ENCODE measurements around the gene SLCO1C1. TPM values are rescaled to one million over a fixed set of nuclear protein-coding genes. Genes with fewer than 3 reads are reported as not detected.
A peak's percentile ranks its signal among the peaks of the same experiment; 100 is the strongest.

Gene SLCO1C1
- total and polyA plus RNA-seq, 8 donors = 0.17 to 2.5 (median 1.2) TPM

DNA sequence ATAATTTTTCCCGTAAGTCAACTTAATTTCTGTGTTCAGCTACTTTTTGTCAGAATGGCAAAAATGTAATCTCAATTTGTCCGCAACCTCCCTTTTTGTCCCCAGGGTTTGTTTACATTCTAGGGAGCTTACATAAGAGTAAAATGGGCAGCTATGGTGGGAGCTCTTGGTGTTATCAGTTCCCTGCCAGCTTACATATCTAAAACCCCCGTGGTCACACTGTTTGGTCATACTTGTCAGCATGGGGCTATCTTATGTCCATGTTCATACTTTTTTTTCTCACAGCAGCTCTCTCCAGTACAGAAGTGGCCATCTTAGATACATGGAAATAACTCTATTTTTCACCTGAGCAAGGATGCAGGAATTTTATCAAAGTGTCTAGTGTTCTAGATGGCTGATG lies 16.7 kb downstream of the SLCO1C1 start:
- no peaks in the 10 kb centered on the region for H3K36me3 ChIP-seq
- H3K27ac ChIP-seq = no peak overlapping the region
- DNase-seq (no peak), ATAC-seq (no peak)
- no peaks in the 10 kb centered on the region for H3K27me3 ChIP-seq
- intact Hi-C loops (cut with DNase I) = no loop called here
- H3K4me3 ChIP-seq = no peak overlapping the region
- no peaks in the 10 kb centered on the region for H3K9me3 ChIP-seq
- H3K4me1 ChIP-seq = no peaks in the 10 kb centered on the region
- TF ChIP-seq, protein P1, sequence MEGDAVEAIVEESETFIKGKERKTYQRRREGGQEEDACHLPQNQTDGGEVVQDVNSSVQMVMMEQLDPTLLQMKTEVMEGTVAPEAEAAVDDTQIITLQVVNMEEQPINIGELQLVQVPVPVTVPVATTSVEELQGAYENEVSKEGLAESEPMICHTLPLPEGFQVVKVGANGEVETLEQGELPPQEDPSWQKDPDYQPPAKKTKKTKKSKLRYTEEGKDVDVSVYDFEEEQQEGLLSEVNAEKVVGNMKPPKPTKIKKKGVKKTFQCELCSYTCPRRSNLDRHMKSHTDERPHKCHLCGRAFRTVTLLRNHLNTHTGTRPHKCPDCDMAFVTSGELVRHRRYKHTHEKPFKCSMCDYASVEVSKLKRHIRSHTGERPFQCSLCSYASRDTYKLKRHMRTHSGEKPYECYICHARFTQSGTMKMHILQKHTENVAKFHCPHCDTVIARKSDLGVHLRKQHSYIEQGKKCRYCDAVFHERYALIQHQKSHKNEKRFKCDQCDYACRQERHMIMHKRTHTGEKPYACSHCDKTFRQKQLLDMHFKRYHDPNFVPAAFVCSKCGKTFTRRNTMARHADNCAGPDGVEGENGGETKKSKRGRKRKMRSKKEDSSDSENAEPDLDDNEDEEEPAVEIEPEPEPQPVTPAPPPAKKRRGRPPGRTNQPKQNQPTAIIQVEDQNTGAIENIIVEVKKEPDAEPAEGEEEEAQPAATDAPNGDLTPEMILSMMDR (IDR thresholded peaks at IDR 0.05) = no peak

DNA sequence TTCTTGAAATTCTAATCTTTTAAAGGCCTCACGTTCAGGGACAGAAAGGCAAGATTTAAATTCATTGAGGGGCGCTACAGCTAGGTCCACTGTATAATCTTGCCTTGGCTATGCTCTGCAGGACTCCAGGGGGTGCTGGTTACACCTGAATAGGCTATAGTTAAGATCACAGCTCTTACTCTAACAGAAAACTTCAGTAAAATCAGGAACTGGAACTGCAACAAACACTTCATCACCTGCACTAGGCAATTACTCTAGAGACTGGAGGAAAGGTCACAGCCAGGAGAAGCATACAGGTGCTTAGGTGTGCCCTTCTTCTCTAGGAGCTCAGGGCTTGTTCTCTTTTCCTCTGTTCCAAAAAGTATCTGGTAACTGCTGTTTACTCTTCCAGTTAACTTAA lies 20.9 kb downstream of the SLCO1C1 start:
- Histone ChIP-seq H3K27me3 (no peaks in the 10 kb centered on the region), H3K27ac (no peak overlapping the region), H3K9me3 (no peaks in the 10 kb centered on the region), H3K4me1 (no peaks in the 10 kb centered on the region), H3K36me3 (no peaks in the 10 kb centered on the region), H3K4me3 (no peak overlapping the region)
- DNase-seq = no peak
- peak; percentile 18 for ATAC-seq
- TF ChIP-seq, protein P1 (IDR thresholded peaks at IDR 0.05) = no peak
- intact Hi-C loops (cut with DNase I) = no loop called here

DNA sequence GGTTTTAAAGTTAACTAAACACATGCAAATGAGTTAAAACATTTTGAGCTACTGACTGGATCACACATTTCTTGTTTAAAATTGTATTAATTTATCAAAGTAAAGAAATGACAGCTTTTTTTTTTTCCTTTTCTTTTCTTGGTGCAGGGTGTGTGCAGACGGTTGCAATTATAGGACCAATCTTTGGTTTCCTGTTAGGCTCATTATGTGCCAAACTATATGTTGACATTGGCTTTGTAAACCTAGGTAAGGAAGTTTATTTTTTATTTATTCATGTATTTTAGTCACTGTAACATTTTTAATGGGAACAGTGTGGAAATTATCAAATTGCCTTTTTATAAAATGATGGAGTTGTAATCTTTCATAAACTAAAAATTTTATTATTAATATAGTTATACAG lies 21.9 kb downstream of the SLCO1C1 start:
- ATAC-seq = no peak
- TF ChIP-seq, protein P1 (IDR thresholded peaks at IDR 0.05) = no peak

DNA sequence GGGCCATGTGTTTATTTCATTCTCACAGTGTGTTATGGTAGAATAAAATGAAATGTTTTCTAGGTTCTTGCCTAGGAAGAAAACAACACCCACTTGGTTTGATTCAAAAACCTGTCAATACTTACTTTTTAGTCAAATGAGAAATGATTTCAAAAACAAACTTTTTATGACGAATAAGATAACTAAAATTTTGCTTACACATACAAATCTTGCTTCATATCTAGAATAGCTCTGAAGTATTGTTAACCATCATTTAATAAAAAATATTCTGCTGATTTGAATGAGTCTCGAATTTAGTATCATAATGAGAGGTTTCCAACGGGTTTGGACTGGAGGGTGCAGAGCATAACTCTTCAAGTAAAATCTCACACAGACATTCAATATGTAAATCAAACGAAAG lies 23.2 kb downstream of the SLCO1C1 start:
- intact Hi-C loops (cut with DNase I) = no loop called here

More for the DNA sequence above, 21.9 kb downstream of the SLCO1C1 start:
- Histone ChIP-seq H3K36me3 (no peaks in the 10 kb centered on the region), H3K4me3 (no peak overlapping the region), H3K9me3 (no peaks in the 10 kb centered on the region), H3K27me3 (no peaks in the 10 kb centered on the region), H3K4me1 (no peaks in the 10 kb centered on the region), H3K27ac (no peak overlapping the region)
- intact Hi-C loops (cut with DNase I) = no loop called here
- DNase-seq = no peak

DNA sequence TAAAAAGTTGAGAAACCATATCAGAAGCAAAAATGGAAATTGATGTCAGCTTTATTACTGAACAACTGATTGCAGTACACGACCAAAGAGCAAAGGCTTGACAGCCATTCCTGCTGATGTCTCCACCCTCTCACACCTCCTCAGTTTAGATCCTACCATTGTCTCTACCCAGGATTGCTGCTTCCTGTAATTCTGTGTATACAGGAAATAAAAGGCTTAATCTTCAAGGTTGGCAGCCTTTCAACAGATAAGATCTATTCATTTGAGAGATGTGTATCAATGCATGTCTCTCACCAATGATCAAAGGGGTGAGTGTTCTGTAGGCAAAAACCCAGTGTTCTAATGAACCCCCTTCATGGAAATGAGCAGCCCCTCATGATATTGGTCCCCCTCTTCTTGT lies 27.0 kb downstream of the SLCO1C1 start:
- no peak overlapping the region for H3K4me3 ChIP-seq
- no peaks in the 10 kb centered on the region for H3K36me3 ChIP-seq
- H3K9me3 ChIP-seq = no peaks in the 10 kb centered on the region
- no peaks in the 10 kb centered on the region for H3K4me1 ChIP-seq
- no peak overlapping the region for H3K27ac ChIP-seq
- TF ChIP-seq, protein P1 (IDR thresholded peaks at IDR 0.05) = no peak
- intact Hi-C loops (cut with DNase I) = no loop called here
- no peak for DNase-seq
- H3K27me3 ChIP-seq = no peaks in the 10 kb centered on the region
- no peak for ATAC-seq

More for the DNA sequence above, 23.2 kb downstream of the SLCO1C1 start:
- Histone ChIP-seq H3K27ac (no peak overlapping the region), H3K4me3 (no peak overlapping the region), H3K9me3 (no peaks in the 10 kb centered on the region), H3K4me1 (no peaks in the 10 kb centered on the region), H3K36me3 (no peaks in the 10 kb centered on the region), H3K27me3 (no peaks in the 10 kb centered on the region)
- DNase-seq = no peak
- TF ChIP-seq, protein P1 (IDR thresholded peaks at IDR 0.05) = no peak
- no peak for ATAC-seq
